Naive B cell (primary cell): ENCODE results near the gene RNASE3. TPM values are rescaled to one million over a fixed set of nuclear protein-coding genes. Genes with fewer than 3 reads are reported as not detected.
"Not testable (repeated sequence)": the region's sequence is repeated elsewhere in the genome, so short reads cannot be mapped to it uniquely, and the experiment has no call there.

ENCODE experiments used
- ATAC-seq, 2 donors: fragments of 150-1000 bp; cut with Tn5 transposase; 2 replicates each; pipeline ENCODE4 v1.10.0; 2021; ENCODE audit warnings: low read depth in 2 of 2, mild to moderate bottlenecking in 2 of 2, moderate library complexity in 2 of 2
- DNase-seq: peaks from one replicate; pipeline ENCODE4 v3.0.0; 2022
- H3K27ac Mint-ChIP-seq, 6 donors: one replicate each; pipeline ENCODE4 v1.8.0; 2020 to 2022; ENCODE audit warnings: mild to moderate bottlenecking in 6 of 6, mixed read lengths in 6 of 6, moderate library complexity in 5 of 6, inconsistent platforms in 2 of 6
- H3K27me3 Mint-ChIP-seq, 3 donors: one replicate each; pipeline ENCODE4 v1.8.0; 2021 to 2022; ENCODE audit warnings: mixed read lengths in 3 of 3, mild to moderate bottlenecking in 1 of 3
- H3K36me3 Mint-ChIP-seq, 2 donors: one replicate each; pipeline ENCODE4 v1.8.0; 2020 to 2022; ENCODE audit warnings: mixed read lengths in 2 of 2, inconsistent platforms in 1 of 2, mild to moderate bottlenecking in 1 of 2
- H3K4me1 Mint-ChIP-seq, 3 donors: one replicate each; pipeline ENCODE4 v1.8.0; 2020 to 2022; ENCODE audit warnings: mixed read lengths in 3 of 3, inconsistent platforms in 1 of 3, mild to moderate bottlenecking in 1 of 3, moderate library complexity in 1 of 3
- H3K4me3 Mint-ChIP-seq, 8 donors: one replicate each; pipeline ENCODE4 v1.8.0; 2020 to 2022; ENCODE audit warnings: mild to moderate bottlenecking in 8 of 8, mixed read lengths in 8 of 8, moderate library complexity in 8 of 8, inconsistent platforms in 2 of 8
- H3K9me3 Mint-ChIP-seq, 7 donors: one replicate each; pipeline ENCODE4 v1.8.0; 2020 to 2022; ENCODE audit warnings: mixed read lengths in 7 of 7, mild to moderate bottlenecking in 5 of 7, inconsistent platforms in 2 of 7, moderate library complexity in 1 of 7
- polyA plus RNA-seq, 6 donors: library from polyadenylated mRNA; unstranded; fragments of 300-500 nt; fragmentation: Illumina TruSeq; gene quantifications; one replicate each; pipeline ENCODE4 v1.2.3, GENCODE V29; 2021; ENCODE audit warnings: low read depth in 6 of 6

The RNASE3 gene
- polyA plus RNA-seq, 6 donors from 2014 or later = not detected

DNA sequence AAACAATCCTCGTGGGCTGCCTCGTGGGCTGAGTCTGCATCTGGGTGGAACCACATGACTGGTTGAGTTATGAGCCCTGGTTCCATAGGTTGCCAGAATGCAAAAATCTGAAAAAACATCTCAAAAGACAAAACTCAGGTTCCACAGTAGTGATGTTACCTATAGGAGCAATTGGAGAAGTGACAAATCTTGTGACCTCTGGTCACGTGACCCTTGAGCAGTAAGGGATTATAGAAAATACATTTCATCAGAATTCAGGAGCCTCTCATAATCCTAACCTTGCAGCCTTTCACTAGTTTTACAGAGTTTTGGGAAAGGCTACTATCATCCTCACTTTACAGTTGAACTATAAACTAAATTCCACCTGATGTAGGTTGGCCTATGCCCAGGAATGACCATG lies 12.5 kb upstream of the RNASE3 start:
- H3K4me1 Mint-ChIP-seq = peaks cover 5 to 38% (median 14%) of the 10 kb centered on the region in 3 donors
- no peak overlapping the region for H3K4me3 Mint-ChIP-seq
- H3K27ac Mint-ChIP-seq = no peak overlapping the region
- peaks cover 0 to 10% (median 6%) of the 10 kb centered on the region in 7 donors for H3K9me3 Mint-ChIP-seq
- ATAC-seq (no peak), DNase-seq (no peak)
- H3K27me3 Mint-ChIP-seq = peaks cover 5 to 18% (median 12%) of the 10 kb centered on the region in 3 donors
- peaks cover 0 to 7% of the 10 kb centered on the region in 2 donors for H3K36me3 Mint-ChIP-seq

DNA sequence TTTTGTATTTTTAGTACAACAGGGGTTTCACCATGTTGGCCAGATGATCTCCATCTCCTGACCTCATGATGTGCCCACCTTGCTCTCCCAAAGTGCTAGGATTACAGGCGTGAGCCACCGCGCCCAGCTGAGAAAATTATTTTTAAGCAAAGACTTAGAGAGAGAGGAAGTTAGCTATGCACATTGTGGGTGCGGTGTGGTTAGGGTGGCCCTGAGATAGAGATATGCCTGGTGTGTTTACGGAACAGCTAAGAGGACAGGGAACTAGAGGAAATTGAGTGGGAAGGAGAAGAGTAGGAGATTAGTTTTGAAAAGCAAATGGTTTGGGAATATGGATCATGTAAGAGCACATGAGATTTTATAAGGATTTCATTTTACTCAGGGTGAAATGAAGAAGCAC lies 10.0 kb upstream of the RNASE3 start:
- peak in 1 of 2 donors; percentile 32 for ATAC-seq
- peaks cover 14 to 18% (median 18%) of the 10 kb centered on the region in 3 donors for H3K27me3 Mint-ChIP-seq
- H3K27ac Mint-ChIP-seq = peak overlapping the region in 2 of 6 donors; percentile 64 to 71
- H3K4me1 Mint-ChIP-seq = peaks cover 4 to 25% (median 9%) of the 10 kb centered on the region in 3 donors
- not testable (repeated sequence) for DNase-seq, H3K36me3 Mint-ChIP-seq
- peak overlapping the region in 2 of 8 donors; percentile 0 to 60 for H3K4me3 Mint-ChIP-seq
- peaks cover 0 to 10% (median 6%) of the 10 kb centered on the region in 7 donors for H3K9me3 Mint-ChIP-seq

DNA sequence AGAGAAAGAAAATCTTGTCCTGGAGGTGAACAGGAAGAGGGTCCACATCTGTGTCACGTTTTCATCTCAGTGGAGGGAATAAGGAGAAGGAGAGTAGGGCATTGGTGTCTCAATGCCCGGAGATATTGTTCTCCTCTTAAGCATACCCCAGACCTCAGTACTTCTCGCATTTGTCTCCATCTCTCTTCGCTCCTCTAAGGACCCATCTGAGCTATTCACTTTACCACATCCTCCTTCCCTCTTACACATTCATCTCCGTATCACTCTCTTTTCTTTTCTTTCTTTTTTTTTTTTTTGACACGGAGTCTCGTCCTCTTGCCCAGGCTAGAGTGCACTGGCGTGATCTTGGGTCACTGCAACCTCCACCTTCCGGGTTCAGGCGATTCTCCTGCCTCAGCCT lies 8.4 kb upstream of the RNASE3 start:
- H3K4me3 Mint-ChIP-seq, DNase-seq, H3K36me3 Mint-ChIP-seq, H3K27ac Mint-ChIP-seq, ATAC-seq: not testable (repeated sequence)
- H3K4me1 Mint-ChIP-seq = peaks cover 4 to 25% (median 9%) of the 10 kb centered on the region in 3 donors
- peaks cover 0 to 10% (median 6%) of the 10 kb centered on the region in 7 donors for H3K9me3 Mint-ChIP-seq
- H3K27me3 Mint-ChIP-seq = peaks cover 21 to 23% (median 23%) of the 10 kb centered on the region in 3 donors

DNA sequence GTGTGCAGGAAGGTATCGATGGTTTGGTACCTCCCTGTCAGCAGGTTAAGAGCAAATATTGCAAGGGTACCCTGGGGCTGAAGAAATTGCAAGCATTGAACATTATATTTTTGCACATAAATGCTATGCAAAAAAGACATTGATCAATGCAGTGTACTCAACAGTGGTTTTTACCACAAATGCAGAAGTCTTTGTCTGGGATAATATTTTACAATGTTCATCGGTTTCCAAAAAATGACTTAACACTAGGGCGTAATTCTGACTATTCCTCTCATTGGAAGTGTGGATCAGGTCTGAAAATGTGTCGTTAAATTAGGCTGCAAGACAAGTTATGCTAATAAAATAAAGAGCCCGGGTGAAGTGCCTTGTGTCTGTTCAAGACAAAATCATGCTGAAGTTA lies 2.8 kb upstream of the RNASE3 start:
- not testable (repeated sequence) for H3K4me3 Mint-ChIP-seq, H3K27ac Mint-ChIP-seq, H3K9me3 Mint-ChIP-seq, H3K36me3 Mint-ChIP-seq, DNase-seq, ATAC-seq, H3K4me1 Mint-ChIP-seq
- peaks cover 44 to 63% (median 57%) of the 10 kb centered on the region in 3 donors for H3K27me3 Mint-ChIP-seq

DNA sequence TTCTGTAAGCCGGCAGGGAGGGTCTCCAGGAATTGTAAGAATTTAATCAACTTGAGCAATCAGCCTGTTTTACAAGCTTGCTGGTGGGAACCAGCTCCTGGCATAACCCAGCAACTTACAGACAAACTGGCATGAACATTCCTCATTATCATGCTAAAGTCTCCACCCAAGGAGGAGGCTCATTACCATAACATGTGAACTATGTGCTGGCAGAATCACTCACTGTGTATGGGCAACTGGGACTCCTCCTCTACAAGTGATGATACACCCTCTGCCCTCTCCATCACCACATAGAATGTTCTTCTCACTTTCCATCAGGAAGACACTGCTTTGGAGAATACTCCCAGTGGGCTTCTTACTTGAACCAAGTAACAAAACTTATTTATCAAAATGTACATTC lies 4.1 kb downstream of the RNASE3 start:
- H3K4me1 Mint-ChIP-seq, H3K9me3 Mint-ChIP-seq, ATAC-seq, H3K36me3 Mint-ChIP-seq, H3K27ac Mint-ChIP-seq, DNase-seq, H3K4me3 Mint-ChIP-seq: not testable (repeated sequence)
- peaks cover 45 to 69% (median 61%) of the 10 kb centered on the region in 3 donors for H3K27me3 Mint-ChIP-seq

DNA sequence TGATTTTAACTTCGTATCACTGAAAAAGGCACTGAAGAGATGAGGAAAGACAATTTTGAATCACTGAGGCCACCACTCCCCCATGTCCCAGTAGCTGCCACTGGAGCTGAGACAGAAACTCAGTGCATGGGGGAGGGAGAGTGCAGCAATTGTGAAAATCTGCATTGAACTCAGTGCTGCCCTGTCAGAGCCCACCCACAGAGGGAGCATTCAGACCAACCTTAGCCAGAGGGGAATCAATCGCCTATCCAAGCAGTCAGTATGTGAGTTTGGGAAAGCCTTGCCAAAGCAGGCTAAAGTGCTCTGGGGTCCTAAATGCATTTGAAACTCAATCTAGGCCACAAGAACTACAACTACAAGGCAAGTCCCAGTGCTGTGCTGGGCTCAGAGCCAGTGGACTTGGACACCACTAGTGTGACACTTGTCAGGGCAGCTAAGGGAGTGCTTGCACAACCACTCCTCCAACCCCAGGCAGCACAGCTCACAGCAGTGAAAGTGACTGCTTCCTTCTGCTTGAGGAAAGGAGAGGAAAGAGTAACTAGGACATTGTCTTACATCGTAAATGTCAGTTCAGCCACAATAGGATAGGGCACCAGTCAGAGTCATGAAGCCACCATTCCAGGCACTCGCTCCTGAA lies 13.3 kb downstream of the RNASE3 start:
- Mint-ChIP-seq H3K4me1 (no peaks in the 10 kb centered on the region), H3K36me3 (no peaks in the 10 kb centered on the region), H3K27me3 (peaks cover 35 to 41% (median 37%) of the 10 kb centered on the region in 3 donors), H3K27ac (no peak overlapping the region), H3K4me3 (no peak overlapping the region), H3K9me3 (peaks cover 0 to 6% (median 6%) of the 10 kb centered on the region in 7 donors)
- no peak for DNase-seq
- ATAC-seq = no peak

DNA sequence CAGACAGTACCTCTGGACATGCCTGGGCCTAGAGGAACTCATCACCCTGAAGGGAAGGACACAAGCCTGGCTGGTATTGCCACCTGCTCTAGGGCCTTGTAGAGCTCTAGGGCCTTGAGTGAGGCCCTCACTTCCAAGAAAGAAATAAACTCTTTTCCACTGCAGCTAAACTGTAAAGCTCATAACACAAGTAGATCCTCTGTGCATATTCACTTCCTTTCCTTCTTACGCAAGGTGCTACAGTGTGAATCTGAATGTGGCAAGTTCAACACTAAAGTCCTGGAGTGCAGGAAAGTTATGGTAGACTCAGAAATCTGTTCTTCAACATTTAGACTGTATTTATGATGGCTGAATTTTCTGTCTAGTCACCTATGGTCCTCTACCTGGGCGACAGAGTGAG lies 14.5 kb downstream of the RNASE3 start:
- Mint-ChIP-seq H3K27ac (no peak overlapping the region), H3K4me3 (no peak overlapping the region), H3K9me3 (no peaks in the 10 kb centered on the region), H3K27me3 (peaks cover 32 to 37% (median 36%) of the 10 kb centered on the region in 3 donors), H3K4me1 (no peaks in the 10 kb centered on the region), H3K36me3 (no peaks in the 10 kb centered on the region)
- no peak for DNase-seq
- no peak for ATAC-seq

DNA sequence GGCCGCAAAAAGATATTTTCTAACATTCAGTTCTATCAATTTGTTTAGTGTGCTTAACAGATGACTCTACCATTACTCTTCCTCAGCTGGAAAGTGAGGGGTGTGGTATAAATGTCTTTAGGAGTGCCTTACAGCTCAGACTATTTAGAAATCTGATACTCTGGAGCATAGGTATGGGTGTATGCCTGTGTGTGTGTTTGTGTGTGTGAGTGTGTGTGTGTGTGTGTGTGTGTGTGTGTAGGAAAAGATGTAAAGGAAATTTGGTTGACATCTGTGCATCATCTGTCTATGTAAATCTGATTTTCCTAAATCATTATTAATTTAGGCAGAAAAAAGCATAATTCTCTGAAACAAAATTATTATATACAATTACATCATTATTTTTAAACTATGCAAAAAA lies 16.0 kb downstream of the RNASE3 start:
- H3K36me3 Mint-ChIP-seq = no peaks in the 10 kb centered on the region
- ATAC-seq (no peak), DNase-seq (no peak)
- H3K27ac Mint-ChIP-seq = no peak overlapping the region
- H3K27me3 Mint-ChIP-seq = peaks cover 26 to 45% (median 29%) of the 10 kb centered on the region in 3 donors
- H3K4me1 Mint-ChIP-seq = no peaks in the 10 kb centered on the region
- H3K4me3 Mint-ChIP-seq = no peak overlapping the region
- H3K9me3 Mint-ChIP-seq = no peaks in the 10 kb centered on the region

DNA sequence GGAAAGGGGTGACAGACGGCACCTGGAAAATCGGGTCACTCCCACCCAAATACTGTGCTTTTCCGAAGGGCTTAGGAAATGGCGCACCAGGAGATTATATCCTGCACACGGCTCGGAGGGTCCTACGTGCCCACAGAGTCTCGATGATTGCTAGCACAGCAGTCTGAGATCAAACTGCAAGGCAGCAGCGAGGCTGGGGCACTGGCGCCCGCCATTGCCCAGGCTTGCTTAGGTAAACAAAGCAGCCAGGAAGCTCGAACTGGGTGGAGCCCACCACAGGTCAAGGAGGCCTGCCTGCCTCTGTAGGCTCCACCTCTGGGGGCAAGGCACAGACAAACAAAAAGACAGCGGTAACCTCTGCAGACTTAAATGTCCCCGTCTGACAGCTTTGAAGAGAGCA lies 19.6 kb downstream of the RNASE3 start:
- H3K27ac Mint-ChIP-seq, H3K4me3 Mint-ChIP-seq, ATAC-seq, DNase-seq, H3K4me1 Mint-ChIP-seq, H3K9me3 Mint-ChIP-seq, H3K36me3 Mint-ChIP-seq: not testable (repeated sequence)
- H3K27me3 Mint-ChIP-seq = peaks cover 12 to 43% (median 16%) of the 10 kb centered on the region in 3 donors

DNA sequence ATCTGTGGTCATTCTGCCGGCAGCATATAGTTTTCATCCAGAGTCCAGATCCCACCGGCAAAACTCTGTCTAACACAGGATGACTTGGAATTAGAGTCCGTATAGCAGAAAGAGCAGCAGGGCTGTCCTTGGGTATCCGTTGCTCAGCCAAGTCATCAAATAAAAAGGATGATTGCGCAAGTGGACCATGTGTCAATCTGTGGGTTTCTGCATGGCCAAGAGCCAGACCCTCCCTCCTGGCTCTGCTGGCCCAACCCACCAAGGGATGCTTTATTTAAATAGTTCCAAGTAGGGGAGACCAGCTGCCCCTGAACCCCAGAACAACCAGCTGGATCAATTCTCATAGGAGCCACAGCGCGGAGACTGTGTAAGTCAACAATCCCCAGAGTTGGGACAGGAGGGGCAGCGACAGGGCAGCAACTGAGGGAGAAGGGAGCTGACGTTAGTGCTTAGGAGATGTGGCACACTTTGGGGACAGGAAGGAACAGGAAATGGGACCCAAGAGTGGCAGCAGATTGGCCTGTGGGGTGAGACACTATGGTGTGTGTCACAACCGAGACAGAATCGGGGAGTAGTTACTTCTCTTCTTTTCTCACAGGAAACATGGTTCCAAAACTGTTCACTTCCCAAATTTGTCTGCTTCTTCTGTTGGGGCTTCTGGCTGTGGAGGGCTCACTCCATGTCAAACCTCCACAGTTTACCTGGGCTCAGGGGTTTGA lies 28.0 kb downstream of the RNASE3 start:
- H3K4me1 Mint-ChIP-seq, H3K4me3 Mint-ChIP-seq, H3K9me3 Mint-ChIP-seq, ATAC-seq, H3K36me3 Mint-ChIP-seq, DNase-seq: not testable (repeated sequence)
- Mint-ChIP-seq H3K27ac (peak overlapping the region in 1 of 6 donors; percentile 61), H3K27me3 (peaks cover 17 to 34% (median 32%) of the 10 kb centered on the region in 3 donors)

DNA sequence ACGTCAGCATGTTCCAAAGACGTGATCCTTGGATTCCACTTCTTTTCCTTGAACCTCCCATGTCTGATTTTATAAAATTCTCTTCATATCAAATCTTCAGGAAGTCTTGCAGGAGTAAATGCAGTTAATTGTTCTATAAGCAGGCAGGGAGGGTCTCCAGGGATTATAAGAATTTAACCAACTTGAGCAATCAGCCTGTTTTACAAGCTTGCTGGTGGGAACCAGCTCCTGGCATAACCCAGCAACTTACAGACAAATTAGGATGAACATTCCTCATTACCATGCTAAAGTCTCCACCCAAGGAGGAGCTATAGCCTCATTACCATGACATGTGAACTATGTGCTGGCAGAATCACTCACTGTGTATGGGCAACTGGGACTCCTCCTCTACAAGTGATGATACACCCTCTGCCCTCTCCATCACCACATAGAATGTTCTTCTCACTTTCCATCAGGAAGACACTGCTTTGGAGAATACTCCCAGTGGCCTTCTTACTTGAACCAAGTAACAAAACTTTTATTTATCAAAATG lies 32.6 kb downstream of the RNASE3 start:
- Mint-ChIP-seq H3K27me3 (peaks cover 19 to 31% (median 28%) of the 10 kb centered on the region in 3 donors), H3K9me3 (peaks cover 10 to 23% (median 17%) of the 10 kb centered on the region in 7 donors), H3K36me3 (peaks cover 0 to 14% of the 10 kb centered on the region in 2 donors)
- not testable (repeated sequence) for DNase-seq, ATAC-seq, H3K4me3 Mint-ChIP-seq, H3K4me1 Mint-ChIP-seq, H3K27ac Mint-ChIP-seq

DNA sequence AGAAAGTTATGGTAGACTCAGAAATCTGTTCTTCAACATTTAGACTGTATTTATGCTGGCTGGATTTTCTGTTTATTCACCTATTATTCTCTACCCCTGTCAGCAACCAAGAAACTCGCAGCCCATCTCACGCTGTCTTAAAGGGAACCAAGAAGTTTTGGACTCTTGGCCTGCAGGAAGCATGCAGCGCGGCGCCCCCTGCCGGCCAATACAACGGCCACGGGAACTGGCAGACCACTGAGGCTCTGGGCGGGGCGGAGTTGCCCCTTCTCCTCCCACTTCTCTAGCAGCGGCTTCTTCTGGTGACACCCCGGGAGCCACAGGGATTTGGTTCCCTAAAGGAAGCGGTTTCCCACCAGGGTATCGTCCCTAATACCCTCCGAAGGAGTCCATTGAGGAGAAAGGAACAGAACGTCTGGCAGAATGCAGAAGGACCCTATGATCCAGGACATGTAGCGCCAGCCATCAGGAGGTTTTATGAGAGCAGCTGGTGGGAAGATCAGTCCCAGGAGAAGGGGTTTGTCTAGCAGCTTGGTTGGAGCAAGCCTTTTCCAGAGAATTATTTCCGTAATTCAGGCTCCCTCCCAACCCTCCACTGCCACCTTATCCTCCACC lies 43.1 kb downstream of the RNASE3 start:
- ATAC-seq (no peak), DNase-seq (no peak)
- H3K27me3 Mint-ChIP-seq = peaks cover under 1 to 25% (median 23%) of the 10 kb centered on the region in 3 donors
- no peak overlapping the region for H3K27ac Mint-ChIP-seq
- H3K36me3 Mint-ChIP-seq = peaks cover 0 to under 1% of the 10 kb centered on the region in 2 donors
- H3K4me1 Mint-ChIP-seq = peaks cover 11 to 18% (median 13%) of the 10 kb centered on the region in 3 donors
- H3K4me3 Mint-ChIP-seq = no peak overlapping the region
- H3K9me3 Mint-ChIP-seq = peaks cover 0 to 6% (median 0%) of the 10 kb centered on the region in 7 donors

DNA sequence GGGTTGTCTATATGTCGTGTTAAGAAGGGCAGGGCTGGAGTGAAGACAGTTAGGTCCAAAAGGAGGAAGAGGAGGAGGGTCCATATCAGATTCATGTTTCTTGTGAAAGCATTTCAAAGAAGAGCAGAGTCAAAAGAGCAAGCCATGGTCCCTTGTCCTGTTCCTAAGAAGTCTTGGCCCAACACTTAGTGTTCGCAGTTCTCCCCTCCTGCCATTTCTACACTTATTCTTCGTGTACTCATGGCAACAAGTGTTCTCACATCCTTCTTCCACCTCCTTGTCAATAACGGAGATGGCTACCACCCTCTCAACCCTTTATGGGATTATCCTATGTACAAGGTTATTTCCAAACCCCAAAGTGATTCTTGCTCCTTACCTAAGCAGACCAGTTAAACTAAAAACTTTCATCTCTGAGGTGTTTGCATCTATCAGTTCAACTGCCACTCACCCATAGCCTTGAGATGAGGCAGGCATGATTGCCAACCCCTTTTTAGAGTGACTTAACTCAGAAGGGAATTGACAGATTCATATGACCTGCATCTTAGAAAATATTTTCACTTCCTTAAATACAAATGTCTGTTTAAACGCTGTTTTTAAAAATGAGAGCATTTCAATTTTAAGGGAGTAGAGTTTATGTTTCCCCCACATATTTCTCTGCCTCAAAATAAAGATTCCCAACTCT lies 44.3 kb downstream of the RNASE3 start:
- DNase-seq (peak; percentile 15), ATAC-seq (peak; percentile 81 to 92)
- peaks cover 0 to 13% (median 13%) of the 10 kb centered on the region in 3 donors for H3K27me3 Mint-ChIP-seq
- H3K4me3 Mint-ChIP-seq = no peak overlapping the region
- H3K27ac Mint-ChIP-seq = peak overlapping the region in 1 of 6 donors; percentile 73
- H3K9me3 Mint-ChIP-seq = no peaks in the 10 kb centered on the region
- peaks cover 11 to 18% (median 13%) of the 10 kb centered on the region in 3 donors for H3K4me1 Mint-ChIP-seq
- no peaks in the 10 kb centered on the region for H3K36me3 Mint-ChIP-seq
